Dendritic cell treated with granulocyte-macrophage colony-stimulating factor and Interleukin-4, amounts not matched to agents 40 ng/mL and 50 ng/mL, for 4 days (primary cell): ENCODE measurements around the gene SYT12.

Source experiments
- H3K27ac Mint-ChIP-seq: one replicate; pipeline ENCODE4 v1.8.0; 2022; ENCODE audit warnings: mild to moderate bottlenecking, mixed read lengths
- H3K27me3 Mint-ChIP-seq: one replicate; pipeline ENCODE4 v1.8.0; 2022; ENCODE audit warnings: mild to moderate bottlenecking, mixed read lengths
- H3K36me3 Mint-ChIP-seq: one replicate; pipeline ENCODE4 v1.8.0; 2022; ENCODE audit warnings: low read depth, mixed read lengths
- H3K4me1 Mint-ChIP-seq: one replicate; pipeline ENCODE4 v1.8.0; 2022; ENCODE audit warnings: low read depth, mixed read lengths
- H3K4me3 Mint-ChIP-seq: one replicate; pipeline ENCODE4 v1.8.0; 2022; ENCODE audit warnings: mild to moderate bottlenecking, moderate library complexity, mixed read lengths
- H3K9me3 Mint-ChIP-seq: one replicate; pipeline ENCODE4 v1.8.0; 2022; ENCODE audit warnings: mixed read lengths
- intact Hi-C: fragments of 100-400 bp; cut with micrococcal nuclease; formaldehyde crosslinking; loops from one replicate; pipeline ENCODE4 v1.15.0; 2022

SYT12 gene

DNA sequence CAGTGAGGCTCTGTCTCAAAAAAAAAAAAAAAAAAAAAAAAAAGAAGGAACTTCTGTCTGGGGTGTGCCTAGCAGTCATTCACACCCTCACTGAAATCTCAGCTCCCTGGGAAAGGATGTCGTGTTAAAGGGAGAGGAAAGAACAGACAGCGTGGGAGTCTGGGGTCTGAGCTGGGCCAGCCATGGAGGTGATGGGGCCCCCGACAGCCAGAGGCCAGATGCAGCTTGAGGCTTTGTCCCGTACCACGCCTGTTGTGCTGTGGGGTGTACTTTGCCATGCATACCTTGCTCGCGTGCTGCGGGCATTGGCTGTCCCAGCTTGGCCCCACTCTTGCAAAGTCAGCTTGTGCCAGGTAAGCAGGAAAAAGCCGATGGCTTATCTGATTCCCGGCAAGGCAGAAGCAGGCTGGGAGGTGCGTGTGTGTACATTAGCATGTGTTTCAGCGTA lies 4.6 kb downstream of the SYT12 start:
- no peak overlapping the region for H3K4me3 Mint-ChIP-seq
- peaks cover 88% of the 10 kb centered on the region for H3K27me3 Mint-ChIP-seq
- intact Hi-C loops, result no loop called here
- H3K27ac Mint-ChIP-seq, result no peak overlapping the region
- no peaks in the 10 kb centered on the region for H3K9me3 Mint-ChIP-seq
- H3K36me3 Mint-ChIP-seq, result no peaks in the 10 kb centered on the region
- peaks cover 10% of the 10 kb centered on the region for H3K4me1 Mint-ChIP-seq

- Mint-ChIP-seq H3K36me3 (no peaks in the 10 kb centered on the region), H3K27me3 (peaks cover 86% of the 10 kb centered on the region), H3K4me1 (peaks cover 12% of the 10 kb centered on the region), H3K9me3 (no peaks in the 10 kb centered on the region), H3K4me3 (no peak overlapping the region), H3K27ac (no peak overlapping the region)
- intact Hi-C loops, result no loop called here
These were observed 5.1 kb downstream of the SYT12 start for GRCh38 chr11:67027943-67028542.

- no peaks in the 10 kb centered on the region for H3K36me3 Mint-ChIP-seq
- peaks cover 84% of the 10 kb centered on the region for H3K27me3 Mint-ChIP-seq
- no peak overlapping the region for H3K4me3 Mint-ChIP-seq
- no peaks in the 10 kb centered on the region for H3K9me3 Mint-ChIP-seq
- no peak overlapping the region for H3K27ac Mint-ChIP-seq
- peaks cover 17% of the 10 kb centered on the region for H3K4me1 Mint-ChIP-seq
- intact Hi-C loops, result no loop called here
These were observed 6.2 kb downstream of the SYT12 start for GRCh38 chr11:67029146-67029545.

GRCh38 chr11:67030976-67031375 lies 8.0 kb downstream of the SYT12 start:
- Mint-ChIP-seq H3K9me3 (no peaks in the 10 kb centered on the region), H3K27me3 (peaks cover 71% of the 10 kb centered on the region)
- intact Hi-C loops, result no loop called here

DNA sequence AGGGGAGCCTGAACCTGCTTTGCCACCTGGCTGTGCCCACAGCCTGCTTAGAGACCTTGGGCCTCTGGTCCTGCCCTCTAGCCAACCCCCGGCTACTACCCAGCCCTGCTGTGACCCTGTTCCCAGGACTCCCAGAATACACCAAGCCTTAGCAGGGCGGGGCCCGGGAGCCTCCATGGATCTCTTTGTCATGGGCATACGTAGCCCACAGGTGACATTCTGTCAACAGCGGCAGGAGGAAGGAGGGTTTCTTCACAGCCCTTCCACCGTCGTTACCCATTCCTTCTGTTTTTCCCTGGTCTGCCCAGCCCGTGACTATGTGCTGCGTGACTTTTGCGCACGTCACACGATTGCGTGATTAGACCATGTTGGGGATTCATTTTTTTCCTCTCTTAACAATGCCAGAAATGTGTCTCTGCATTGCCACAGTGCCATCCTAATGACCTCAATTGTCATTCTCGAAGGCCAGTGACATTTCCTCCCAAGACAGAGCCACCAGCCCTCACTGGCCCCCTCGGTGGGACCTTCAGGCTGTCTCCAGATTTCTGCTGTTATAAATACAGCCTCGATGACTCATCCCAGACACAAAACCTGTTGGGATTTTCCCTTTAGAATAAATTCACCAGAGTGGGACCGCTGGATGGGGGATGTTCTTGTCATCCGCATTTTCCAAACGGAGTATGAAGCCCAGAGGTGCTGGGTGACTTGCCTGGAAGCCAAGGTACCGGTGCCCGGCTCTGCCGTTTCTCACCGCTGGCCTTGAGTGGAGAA lies 9.0 kb downstream of the SYT12 start:
- intact Hi-C loops, result no loop called here
- peaks cover 67% of the 10 kb centered on the region for H3K27me3 Mint-ChIP-seq

More at GRCh38 chr11:67030976-67031375, 8.0 kb downstream of the SYT12 start:
- Mint-ChIP-seq H3K27ac (no peak overlapping the region), H3K4me1 (peaks cover 22% of the 10 kb centered on the region), H3K4me3 (no peak overlapping the region), H3K36me3 (no peaks in the 10 kb centered on the region)

DNA sequence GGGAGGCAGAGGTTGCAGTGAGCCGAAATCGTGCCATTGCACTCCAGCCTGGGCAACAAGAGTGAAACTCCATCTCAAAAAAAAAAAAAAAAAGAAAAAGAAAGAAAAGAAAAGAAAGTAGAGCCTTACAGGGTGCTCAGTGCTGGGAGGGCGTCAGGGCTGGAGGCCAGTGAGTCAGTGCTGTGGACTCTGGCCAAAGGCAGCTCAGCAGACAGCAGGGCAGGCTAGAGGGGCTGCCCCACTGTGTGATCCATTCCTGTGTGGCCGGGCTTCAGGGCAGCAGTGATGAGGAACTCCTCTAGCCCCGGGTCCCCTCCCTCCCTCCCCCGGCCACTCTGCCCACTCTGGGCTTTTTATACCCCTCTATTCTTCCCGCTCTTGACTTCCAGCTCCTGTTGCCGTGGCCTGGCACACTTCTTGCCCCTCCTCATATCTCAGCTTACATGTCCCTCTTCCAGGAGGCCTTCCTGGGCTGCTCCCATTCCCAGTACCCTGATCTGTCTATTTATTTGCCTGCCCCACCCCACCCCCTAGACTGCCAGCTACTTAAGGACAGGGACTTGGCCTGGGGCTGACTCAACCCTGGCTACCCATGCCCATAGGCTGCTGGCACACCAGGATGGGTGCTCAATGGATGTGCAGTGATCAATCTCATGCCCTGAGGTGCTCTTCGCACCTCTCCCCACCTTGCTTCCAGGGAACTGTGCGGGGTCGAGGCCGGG lies 10.1 kb downstream of the SYT12 start:
- intact Hi-C loops, result no loop called here
- Mint-ChIP-seq H3K36me3 (no peaks in the 10 kb centered on the region), H3K4me1 (peaks cover 22% of the 10 kb centered on the region), H3K9me3 (no peaks in the 10 kb centered on the region), H3K27ac (no peak overlapping the region), H3K27me3 (peaks cover 58% of the 10 kb centered on the region), H3K4me3 (no peak overlapping the region)

More for the DNA sequence above, 9.0 kb downstream of the SYT12 start:
- Mint-ChIP-seq H3K4me3 (no peak overlapping the region), H3K9me3 (no peaks in the 10 kb centered on the region), H3K36me3 (no peaks in the 10 kb centered on the region), H3K4me1 (peaks cover 22% of the 10 kb centered on the region), H3K27ac (no peak overlapping the region)

DNA sequence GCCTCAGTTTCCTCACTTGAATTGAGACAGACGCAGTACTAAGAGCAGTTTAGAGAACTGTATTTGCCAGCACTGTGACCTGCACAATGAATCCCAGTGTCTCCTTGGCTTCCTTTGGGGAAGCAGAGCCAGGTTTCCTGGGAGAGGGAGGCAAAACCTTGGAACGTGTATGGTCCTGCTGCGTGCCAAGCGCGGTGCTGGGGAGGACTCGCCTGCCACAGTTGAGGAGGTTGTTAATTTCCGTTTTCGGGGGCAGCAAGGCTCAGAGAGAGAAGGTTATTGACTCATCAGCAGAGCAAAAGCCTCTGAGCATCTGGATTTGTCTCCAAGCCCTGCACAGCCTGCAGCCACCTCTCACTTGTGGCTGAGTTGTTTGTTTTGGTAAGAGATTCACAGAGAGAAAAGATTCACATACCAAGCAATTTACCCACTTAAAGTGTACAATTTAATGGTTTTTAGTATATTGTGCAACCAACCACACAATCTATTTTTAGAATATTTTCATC lies 10.8 kb downstream of the SYT12 start:
- Mint-ChIP-seq H3K27me3 (peaks cover 56% of the 10 kb centered on the region), H3K27ac (no peak overlapping the region), H3K9me3 (no peaks in the 10 kb centered on the region), H3K36me3 (no peaks in the 10 kb centered on the region), H3K4me3 (no peak overlapping the region), H3K4me1 (peaks cover 22% of the 10 kb centered on the region)
- intact Hi-C loops, result no loop called here

- H3K9me3 Mint-ChIP-seq, result no peaks in the 10 kb centered on the region
- H3K27me3 Mint-ChIP-seq, result peaks cover 52% of the 10 kb centered on the region
- no peaks in the 10 kb centered on the region for H3K36me3 Mint-ChIP-seq
- intact Hi-C loops, result no loop called here
- no peak overlapping the region for H3K4me3 Mint-ChIP-seq
- peaks cover 22% of the 10 kb centered on the region for H3K4me1 Mint-ChIP-seq
- H3K27ac Mint-ChIP-seq, result no peak overlapping the region
These were observed 11.4 kb downstream of the SYT12 start for GRCh38 chr11:67034350-67034749.

DNA sequence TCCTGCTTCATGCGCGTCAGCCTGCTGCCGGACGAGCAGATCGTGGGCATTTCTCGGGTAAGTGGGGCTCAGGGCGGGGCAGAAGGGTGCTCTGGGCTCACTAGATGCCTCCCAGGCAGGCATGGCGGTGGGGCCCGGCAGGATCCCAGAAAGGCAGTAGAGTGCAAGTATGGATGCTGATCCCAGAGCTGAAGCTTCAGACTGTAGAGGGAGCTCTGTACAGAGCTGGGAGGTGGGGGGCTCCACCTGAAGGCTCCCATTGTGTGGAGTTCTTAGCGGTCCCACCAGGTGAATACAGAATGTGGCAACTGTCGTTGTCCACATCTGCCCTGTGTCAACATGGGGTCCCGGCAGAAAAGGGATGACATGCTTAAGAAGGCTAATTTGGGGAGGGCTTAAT lies 17.2 kb downstream of the SYT12 start:
- H3K27ac Mint-ChIP-seq, result no peak overlapping the region
- peaks cover 35% of the 10 kb centered on the region for H3K27me3 Mint-ChIP-seq
- H3K4me3 Mint-ChIP-seq, result no peak overlapping the region
- intact Hi-C loops, result no loop called here
- H3K4me1 Mint-ChIP-seq, result no peaks in the 10 kb centered on the region
- H3K36me3 Mint-ChIP-seq, result no peaks in the 10 kb centered on the region
- H3K9me3 Mint-ChIP-seq, result no peaks in the 10 kb centered on the region

DNA sequence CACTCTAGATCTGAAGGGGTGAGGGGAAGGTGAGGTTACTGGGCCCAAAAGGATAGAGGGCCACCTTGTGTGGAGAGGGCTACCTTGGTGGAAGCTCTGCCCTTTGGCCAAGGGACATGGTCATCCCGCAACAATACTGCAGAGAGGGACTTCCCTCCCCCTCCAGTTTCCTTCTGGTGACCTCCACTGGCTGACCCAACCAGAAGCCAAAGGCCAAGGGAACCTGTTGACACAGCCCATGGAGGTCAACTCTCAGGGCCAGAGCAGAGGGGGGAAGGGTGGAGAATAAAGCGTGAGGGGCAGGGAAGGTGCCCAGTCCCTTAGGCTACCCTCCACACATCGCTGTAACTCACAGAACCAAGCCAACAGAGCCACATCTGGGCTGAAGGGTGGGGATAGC lies 18.7 kb downstream of the SYT12 start:
- H3K4me1 Mint-ChIP-seq, result no peaks in the 10 kb centered on the region
- H3K27me3 Mint-ChIP-seq, result peaks cover 44% of the 10 kb centered on the region
- H3K4me3 Mint-ChIP-seq, result no peak overlapping the region
- H3K27ac Mint-ChIP-seq, result no peak overlapping the region
- H3K36me3 Mint-ChIP-seq, result no peaks in the 10 kb centered on the region
- H3K9me3 Mint-ChIP-seq, result no peaks in the 10 kb centered on the region
- intact Hi-C loops, result no loop called here

DNA sequence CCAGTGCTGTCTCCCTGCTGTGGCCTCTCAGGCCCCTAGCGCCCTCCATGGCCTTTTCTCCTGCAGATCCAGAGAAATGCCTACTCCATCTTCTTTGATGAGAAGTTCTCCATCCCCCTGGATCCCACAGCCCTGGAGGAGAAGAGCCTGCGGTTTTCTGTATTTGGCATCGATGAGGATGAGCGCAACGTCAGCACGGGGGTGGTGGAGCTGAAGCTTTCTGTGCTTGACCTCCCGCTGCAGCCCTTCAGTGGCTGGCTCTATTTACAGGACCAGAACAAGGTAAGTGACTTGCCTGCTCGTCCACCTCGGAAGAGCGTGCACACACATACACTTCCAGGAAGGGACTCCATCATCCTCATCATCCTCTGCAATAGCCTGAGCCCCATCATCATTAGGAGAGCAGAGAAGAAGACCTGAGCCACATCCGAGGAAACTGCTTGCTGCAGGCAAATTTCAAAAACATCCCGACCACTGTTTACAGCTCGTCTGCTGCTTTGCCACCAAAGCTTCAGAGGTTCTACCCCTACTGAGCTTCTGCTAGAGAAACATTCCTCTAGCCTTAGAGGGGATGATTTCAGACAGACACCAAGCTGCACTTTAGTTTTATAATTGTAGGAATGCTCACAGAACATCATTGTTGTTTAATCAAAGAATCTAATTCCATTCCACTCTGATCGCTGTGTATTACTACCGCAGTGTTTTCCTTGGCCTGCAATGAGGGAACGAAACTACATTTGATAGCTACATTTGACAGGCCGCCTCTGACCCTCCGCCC lies 20.8 kb downstream of the SYT12 start:
- Mint-ChIP-seq H3K27me3 (peaks cover 39% of the 10 kb centered on the region), H3K27ac (no peak overlapping the region), H3K4me3 (no peak overlapping the region), H3K4me1 (no peaks in the 10 kb centered on the region), H3K9me3 (no peaks in the 10 kb centered on the region), H3K36me3 (no peaks in the 10 kb centered on the region)
- intact Hi-C loops, result no loop called here

DNA sequence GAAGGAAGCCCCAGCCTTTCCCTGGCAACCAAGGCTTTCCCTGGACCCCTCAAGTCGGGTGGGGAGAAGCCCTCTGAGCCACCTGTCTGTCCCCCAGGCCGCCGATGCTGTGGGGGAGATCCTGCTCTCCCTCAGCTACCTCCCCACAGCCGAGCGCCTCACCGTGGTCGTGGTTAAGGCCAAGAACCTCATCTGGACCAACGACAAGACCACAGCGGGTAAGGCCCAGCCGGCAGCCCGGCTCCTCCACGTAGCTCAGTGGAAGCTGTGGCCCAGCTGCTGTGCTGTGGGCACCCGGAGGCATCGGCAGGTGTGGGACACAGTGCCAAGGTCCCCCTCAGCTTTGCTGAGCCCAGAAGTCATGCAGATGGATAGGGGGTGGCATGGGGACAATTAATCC lies 21.6 kb downstream of the SYT12 start:
- Mint-ChIP-seq H3K9me3 (no peaks in the 10 kb centered on the region), H3K4me1 (no peaks in the 10 kb centered on the region), H3K4me3 (no peak overlapping the region), H3K27me3 (peaks cover 41% of the 10 kb centered on the region), H3K27ac (no peak overlapping the region), H3K36me3 (no peaks in the 10 kb centered on the region)
- intact Hi-C loops, result no loop called here

DNA sequence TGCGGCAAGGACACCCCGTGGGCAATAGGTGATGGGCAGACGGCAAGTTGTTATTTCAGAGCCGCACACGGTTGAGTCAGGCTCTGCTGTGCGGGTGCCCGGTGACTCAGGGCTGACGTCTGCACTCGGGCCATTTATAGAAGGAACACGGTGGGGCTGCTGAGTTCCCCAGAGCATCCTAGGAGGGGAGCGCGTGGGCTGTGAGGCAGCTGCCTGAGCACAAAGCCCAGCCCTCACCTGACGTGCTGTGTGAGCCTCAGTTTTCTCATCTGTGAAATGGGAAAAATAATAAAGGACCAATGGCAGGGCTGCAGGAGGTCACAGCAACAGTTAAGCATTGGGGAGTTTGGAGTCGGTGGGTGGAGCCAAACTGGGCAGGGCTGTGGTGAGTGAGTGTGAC lies 22.4 kb downstream of the SYT12 start:
- intact Hi-C loops, result no loop called here
- peaks cover 43% of the 10 kb centered on the region for H3K27me3 Mint-ChIP-seq
- H3K4me1 Mint-ChIP-seq, result no peaks in the 10 kb centered on the region
- H3K4me3 Mint-ChIP-seq, result no peak overlapping the region
- no peak overlapping the region for H3K27ac Mint-ChIP-seq
- H3K9me3 Mint-ChIP-seq, result no peaks in the 10 kb centered on the region
- no peaks in the 10 kb centered on the region for H3K36me3 Mint-ChIP-seq
